Fibroblast of the aortic adventitia (primary cell): Measurements from ENCODE around the gene DBX1. TPM values are rescaled to one million over a fixed set of nuclear protein-coding genes. Genes with fewer than 3 reads are reported as not detected.

Experiments used
- DNase-seq: peaks from one replicate; pipeline ENCODE4 v3.0.0-alpha.2; 2010; ENCODE audit warnings: low read depth
- H3K4me3 ChIP-seq: 2 replicates; pipeline ENCODE4 v1.5.1; 2011; ENCODE audit warnings: low read depth, mild to moderate bottlenecking, control low read depth, low read length, moderate library complexity
- total RNA-seq: library from RNA; depleted of rRNA; stranded (reverse); fragments of >200 nt; gene quantifications from 2 replicates; pipeline ENCODE4 v1.2.3, GENCODE V29; 2012; ENCODE audit warnings: low replicate concordance
- TF ChIP-seq, protein P1 (sequence below): IDR thresholded peaks from 2 replicates; pipeline ENCODE4 v1.5.1; 2011; ENCODE audit warnings: mild to moderate bottlenecking, low read length, control low read depth, inconsistent platforms; ENCODE audit not compliant: insufficient read depth

Gene DBX1
- total RNA-seq, 1 donor: not detected

GRCh38 chr11:20155683-20156279 lies 4.5 kb downstream of the DBX1 start:
- no peak overlapping the region for H3K4me3 ChIP-seq
- TF ChIP-seq, protein P1, sequence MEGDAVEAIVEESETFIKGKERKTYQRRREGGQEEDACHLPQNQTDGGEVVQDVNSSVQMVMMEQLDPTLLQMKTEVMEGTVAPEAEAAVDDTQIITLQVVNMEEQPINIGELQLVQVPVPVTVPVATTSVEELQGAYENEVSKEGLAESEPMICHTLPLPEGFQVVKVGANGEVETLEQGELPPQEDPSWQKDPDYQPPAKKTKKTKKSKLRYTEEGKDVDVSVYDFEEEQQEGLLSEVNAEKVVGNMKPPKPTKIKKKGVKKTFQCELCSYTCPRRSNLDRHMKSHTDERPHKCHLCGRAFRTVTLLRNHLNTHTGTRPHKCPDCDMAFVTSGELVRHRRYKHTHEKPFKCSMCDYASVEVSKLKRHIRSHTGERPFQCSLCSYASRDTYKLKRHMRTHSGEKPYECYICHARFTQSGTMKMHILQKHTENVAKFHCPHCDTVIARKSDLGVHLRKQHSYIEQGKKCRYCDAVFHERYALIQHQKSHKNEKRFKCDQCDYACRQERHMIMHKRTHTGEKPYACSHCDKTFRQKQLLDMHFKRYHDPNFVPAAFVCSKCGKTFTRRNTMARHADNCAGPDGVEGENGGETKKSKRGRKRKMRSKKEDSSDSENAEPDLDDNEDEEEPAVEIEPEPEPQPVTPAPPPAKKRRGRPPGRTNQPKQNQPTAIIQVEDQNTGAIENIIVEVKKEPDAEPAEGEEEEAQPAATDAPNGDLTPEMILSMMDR: no peak
- DNase-seq: no peak

DNA sequence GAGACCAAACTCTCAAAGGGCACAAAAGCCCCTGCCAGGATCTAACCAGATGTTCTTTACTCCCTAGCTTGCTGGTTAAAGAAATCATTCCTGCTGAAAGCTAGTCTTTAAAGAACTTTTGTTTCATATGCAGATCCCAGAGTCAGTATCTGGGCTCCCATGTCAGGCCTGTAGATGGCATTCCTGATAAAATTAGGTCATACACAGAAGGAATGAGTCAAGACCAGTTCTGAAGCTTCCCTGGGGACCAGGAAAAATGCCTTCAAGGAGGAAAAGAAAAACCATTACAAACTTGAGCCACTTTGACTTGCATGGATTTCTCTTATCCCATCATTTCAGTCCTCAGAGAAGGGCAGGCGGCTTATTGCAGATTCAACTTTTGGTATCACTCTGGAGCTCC lies 5.9 kb downstream of the DBX1 start:
- H3K4me3 ChIP-seq: no peak overlapping the region
- peak; percentile 63 for DNase-seq
- TF ChIP-seq, protein P1: no peak

DNA sequence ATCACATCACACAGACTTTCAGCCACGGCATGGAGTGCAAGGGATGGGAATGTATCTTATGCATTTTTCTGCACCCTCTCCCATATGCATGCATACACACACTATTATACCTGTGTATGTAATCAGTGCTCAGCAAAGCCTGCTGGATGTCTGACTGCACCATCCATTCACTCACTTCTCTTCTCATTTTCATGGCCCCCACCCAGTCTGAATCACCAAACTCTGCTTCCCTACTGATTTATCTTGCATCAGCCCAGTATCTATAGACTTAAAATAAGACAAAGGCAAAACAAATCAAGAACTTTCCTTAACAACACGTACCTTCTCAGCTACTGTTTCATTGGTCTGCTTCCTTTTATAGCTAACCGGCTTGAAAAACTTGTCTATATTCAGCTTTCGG lies 21.6 kb downstream of the DBX1 start:
- DNase-seq: no peak
- H3K4me3 ChIP-seq: no peak overlapping the region
- TF ChIP-seq, protein P1: no peak

DNA sequence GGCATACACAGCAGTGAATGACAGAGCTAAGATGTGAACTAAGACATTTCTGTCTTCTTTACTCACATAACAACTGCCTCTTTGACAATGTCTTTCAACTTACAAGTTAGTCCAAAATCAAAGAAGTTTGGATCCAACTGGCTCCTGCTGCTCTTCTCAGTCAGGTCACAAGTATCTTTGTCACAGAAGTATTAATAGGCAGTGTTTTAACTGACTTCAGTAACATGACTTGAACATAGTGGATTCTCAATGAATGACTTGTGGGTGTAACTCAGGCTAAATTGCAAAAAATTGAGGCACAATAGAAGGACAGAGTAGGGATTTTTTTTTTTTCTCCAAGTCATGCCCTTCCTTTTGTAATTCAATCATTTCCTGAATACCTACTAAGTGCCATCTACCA lies 22.6 kb downstream of the DBX1 start:
- no peak for DNase-seq
- TF ChIP-seq, protein P1: no peak
- H3K4me3 ChIP-seq: no peak overlapping the region

- H3K4me3 ChIP-seq: no peak overlapping the region
- TF ChIP-seq, protein P1: no peak
- no peak for DNase-seq
These were observed 25.1 kb downstream of the DBX1 start for GRCh38 chr11:20134991-20135736.

GRCh38 chr11:20132667-20133039 lies 27.6 kb downstream of the DBX1 start:
- H3K4me3 ChIP-seq: peak overlapping the region; percentile 22
- TF ChIP-seq, protein P1: peak; percentile 15
- no peak for DNase-seq
